Parietal lobe (tissue), 1 donor: Measurements from ENCODE around the gene ACER1. TPM values are rescaled to one million over a fixed set of nuclear protein-coding genes. Genes with fewer than 3 reads are reported as not detected.

Experiments used
- total RNA-seq: library from RNA; depleted of rRNA; stranded (reverse); fragments of >200 nt; gene quantifications from one replicate; pipeline ENCODE4 v1.2.3, GENCODE V29; 2014

The ACER1 gene
- not detected for total RNA-seq

GRCh38 chr19:6333439-6333838 lies at the start of gene ACER1:
ACER1 (minus strand) TSS chr19:6333612; CDS start chr19:6333551, 61 bp downstream.

GRCh38 chr19:6375411-6376010 lies 42.1 kb upstream of the ACER1 start, which contains the start of gene PSPN:
PSPN (minus strand) TSS chr19:6375933; CDS start chr19:6375849, 84 bp downstream.

GRCh38 chr19:6372594-6373095 lies 39.2 kb upstream of the ACER1 start, which contains the start of gene ALKBH7:
ALKBH7 (plus strand) TSS chr19:6372794; CDS start chr19:6372821, 27 bp downstream.

GRCh38 chr19:6279931-6280591 lies 53.4 kb downstream of the ACER1 start, which contains the start of gene MLLT1:
MLLT1 (minus strand) TSS chr19:6279975; CDS start chr19:6279784, 191 bp downstream.

Other genes starting within 250 kb of the ACER1 start
- gene RFX2, start 223.1 kb downstream of the ACER1 start, total RNA-seq, result 47.3 TPM
- gene ACSBG2, start 197.9 kb downstream of the ACER1 start, total RNA-seq, result not detected
- 11.0 TPM for gene MLLT1, start 53.6 kb downstream of the ACER1 start, total RNA-seq
- gene CLPP, start 27.9 kb upstream of the ACER1 start, total RNA-seq, result 29.1 TPM
- 22.2 TPM for gene ALKBH7, start 39.2 kb upstream of the ACER1 start, total RNA-seq
- 3.1 TPM for gene PSPN, start 42.3 kb upstream of the ACER1 start, total RNA-seq
- 40.4 TPM for gene GTF2F1, start 59.6 kb upstream of the ACER1 start, total RNA-seq
- gene KHSRP, start 91.2 kb upstream of the ACER1 start, total RNA-seq, result 128 TPM
- 0.63 TPM for gene SLC25A41, start 100.2 kb upstream of the ACER1 start, total RNA-seq
- 23.8 TPM for gene SLC25A23, start 126.2 kb upstream of the ACER1 start, total RNA-seq
- gene CRB3, start 130.7 kb upstream of the ACER1 start, total RNA-seq, result not detected
- gene DENND1C, start 148.2 kb upstream of the ACER1 start, total RNA-seq, result not detected
- gene TUBB4A, start 168.7 kb upstream of the ACER1 start, total RNA-seq, result 215 TPM
- 1.9 TPM for gene TNFSF9, start 197.4 kb upstream of the ACER1 start, total RNA-seq